DND-41 (cell line): ENCODE measurements around the gene BCAS3.

Source experiments
- EZH2 ChIP-seq: IDR thresholded peaks from 3 replicates; pipeline ENCODE4 v1.6.1; 2012; ENCODE audit warnings: borderline replicate concordance, low read depth, mild to moderate bottlenecking, moderate library complexity, low read length, inconsistent platforms; ENCODE audit not compliant: severe bottlenecking
- TF ChIP-seq, protein P1 (sequence below): IDR thresholded peaks from 2 replicates; pipeline ENCODE4 v1.5.1; 2012; ENCODE audit warnings: borderline replicate concordance, low read length, moderate library complexity, mild to moderate bottlenecking; ENCODE audit not compliant: poor library complexity, severe bottlenecking; ENCODE audit errors: extremely low read depth

DNA sequence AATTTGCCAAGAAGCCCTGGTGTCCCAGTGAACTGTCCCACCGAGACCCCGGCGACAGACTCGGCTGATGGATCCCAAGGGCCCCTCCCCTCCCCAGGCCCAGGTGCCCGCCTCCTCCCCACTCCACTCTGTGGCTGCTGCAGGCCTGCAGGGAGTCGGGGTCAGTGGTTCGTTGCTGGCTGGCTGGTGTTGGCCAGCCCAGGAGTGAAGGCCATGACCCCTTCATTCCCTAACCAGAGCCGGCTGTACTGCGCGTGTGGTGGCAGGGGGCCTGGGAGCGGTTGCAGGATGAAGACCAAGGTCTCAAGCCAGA is 712.8 kb downstream of the BCAS3 start:
- TF ChIP-seq, protein P1, sequence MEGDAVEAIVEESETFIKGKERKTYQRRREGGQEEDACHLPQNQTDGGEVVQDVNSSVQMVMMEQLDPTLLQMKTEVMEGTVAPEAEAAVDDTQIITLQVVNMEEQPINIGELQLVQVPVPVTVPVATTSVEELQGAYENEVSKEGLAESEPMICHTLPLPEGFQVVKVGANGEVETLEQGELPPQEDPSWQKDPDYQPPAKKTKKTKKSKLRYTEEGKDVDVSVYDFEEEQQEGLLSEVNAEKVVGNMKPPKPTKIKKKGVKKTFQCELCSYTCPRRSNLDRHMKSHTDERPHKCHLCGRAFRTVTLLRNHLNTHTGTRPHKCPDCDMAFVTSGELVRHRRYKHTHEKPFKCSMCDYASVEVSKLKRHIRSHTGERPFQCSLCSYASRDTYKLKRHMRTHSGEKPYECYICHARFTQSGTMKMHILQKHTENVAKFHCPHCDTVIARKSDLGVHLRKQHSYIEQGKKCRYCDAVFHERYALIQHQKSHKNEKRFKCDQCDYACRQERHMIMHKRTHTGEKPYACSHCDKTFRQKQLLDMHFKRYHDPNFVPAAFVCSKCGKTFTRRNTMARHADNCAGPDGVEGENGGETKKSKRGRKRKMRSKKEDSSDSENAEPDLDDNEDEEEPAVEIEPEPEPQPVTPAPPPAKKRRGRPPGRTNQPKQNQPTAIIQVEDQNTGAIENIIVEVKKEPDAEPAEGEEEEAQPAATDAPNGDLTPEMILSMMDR = no peak
- no peak for TF ChIP-seq EZH2
